ENCODE results near the gene UNC5C. TPM values are rescaled to one million over a fixed set of nuclear protein-coding genes. Genes with fewer than 3 reads are reported as not detected.

Gene UNC5C
- total RNA-seq, 1 donor from 2014 or later: 15.5 TPM

GRCh38 chr4:95522682-95523530 lies 25.9 kb downstream of the UNC5C start:
- no peak overlapping the region for H3K27ac Mint-ChIP-seq (ENCODE audit: unreplicated experiment)
- H3K27me3 Mint-ChIP-seq (ENCODE audit: low read depth): no peaks in the 10 kb centered on the region
- no peak for TF ChIP-seq CTCF (IDR thresholded peaks at IDR 0.05)
- no peak overlapping the region for H3K4me3 Mint-ChIP-seq (ENCODE audit: unreplicated experiment)
- peaks cover 1% of the 10 kb centered on the region for H3K36me3 Mint-ChIP-seq (ENCODE audit: low read depth)
- DNase-seq (ENCODE audit: low spot score): no peak
- H3K9me3 Mint-ChIP-seq (ENCODE audit: low read depth): no peaks in the 10 kb centered on the region
- peaks cover 7% of the 10 kb centered on the region for H3K4me1 Mint-ChIP-seq (ENCODE audit: low read depth)

GRCh38 chr4:95517576-95518345 lies 31.0 kb downstream of the UNC5C start:
- TF ChIP-seq CTCF (IDR thresholded peaks at IDR 0.05): no peak
- Mint-ChIP-seq H3K4me3 (ENCODE audit: unreplicated experiment) (no peak overlapping the region), H3K4me1 (ENCODE audit: low read depth) (peaks cover 6% of the 10 kb centered on the region), H3K9me3 (ENCODE audit: low read depth) (no peaks in the 10 kb centered on the region), H3K36me3 (ENCODE audit: low read depth) (peaks cover 4% of the 10 kb centered on the region), H3K27me3 (ENCODE audit: low read depth) (no peaks in the 10 kb centered on the region), H3K27ac (ENCODE audit: unreplicated experiment) (no peak overlapping the region)
- no peak for DNase-seq (ENCODE audit: low spot score)

GRCh38 chr4:95516528-95517017 lies 32.2 kb downstream of the UNC5C start:
- Mint-ChIP-seq H3K36me3 (ENCODE audit: low read depth) (peaks cover 5% of the 10 kb centered on the region), H3K9me3 (ENCODE audit: low read depth) (no peaks in the 10 kb centered on the region), H3K4me3 (ENCODE audit: unreplicated experiment) (no peak overlapping the region), H3K27ac (ENCODE audit: unreplicated experiment) (peak overlapping the region; percentile 55), H3K4me1 (ENCODE audit: low read depth) (peaks cover 6% of the 10 kb centered on the region), H3K27me3 (ENCODE audit: low read depth) (no peaks in the 10 kb centered on the region)
- no peak for TF ChIP-seq CTCF (IDR thresholded peaks at IDR 0.05)
- DNase-seq (ENCODE audit: low spot score): no peak

- peaks cover 11% of the 10 kb centered on the region for H3K4me1 Mint-ChIP-seq (ENCODE audit: low read depth)
- no peak for TF ChIP-seq CTCF (IDR thresholded peaks at IDR 0.05)
- H3K9me3 Mint-ChIP-seq (ENCODE audit: low read depth): no peaks in the 10 kb centered on the region
- H3K27me3 Mint-ChIP-seq (ENCODE audit: low read depth): no peaks in the 10 kb centered on the region
- peaks cover 5% of the 10 kb centered on the region for H3K36me3 Mint-ChIP-seq (ENCODE audit: low read depth)
- no peak for DNase-seq (ENCODE audit: low spot score)
- no peak overlapping the region for H3K4me3 Mint-ChIP-seq (ENCODE audit: unreplicated experiment)
- no peak overlapping the region for H3K27ac Mint-ChIP-seq (ENCODE audit: unreplicated experiment)
Observed at GRCh38 chr4:95515589-95515988, 33.2 kb downstream of the UNC5C start.

- no peaks in the 10 kb centered on the region for H3K9me3 Mint-ChIP-seq (ENCODE audit: low read depth)
- no peak overlapping the region for H3K27ac Mint-ChIP-seq (ENCODE audit: unreplicated experiment)
- H3K4me1 Mint-ChIP-seq (ENCODE audit: low read depth): peaks cover 18% of the 10 kb centered on the region
- no peak for TF ChIP-seq CTCF (IDR thresholded peaks at IDR 0.05)
- peaks cover 5% of the 10 kb centered on the region for H3K36me3 Mint-ChIP-seq (ENCODE audit: low read depth)
- DNase-seq (ENCODE audit: low spot score): no peak
- H3K4me3 Mint-ChIP-seq (ENCODE audit: unreplicated experiment): no peak overlapping the region
- no peaks in the 10 kb centered on the region for H3K27me3 Mint-ChIP-seq (ENCODE audit: low read depth)
Observed at GRCh38 chr4:95513022-95513421, 35.8 kb downstream of the UNC5C start.
